Right cardiac atrium (tissue), 5 donors: ENCODE measurements around the gene SLC66A2. TPM values are rescaled to one million over a fixed set of nuclear protein-coding genes. Genes with fewer than 3 reads are reported as not detected.
"Not testable (repeated sequence)": the region's sequence is repeated elsewhere in the genome, so short reads cannot be mapped to it uniquely, and the experiment has no call there.

Experiments
- ATAC-seq, 2 donors: fragments of 200-7000 bp; cut with Tn5 transposase; one replicate each; pipeline versions ENCODE4 v1.8.0 to v1.9.1; 2020; ENCODE audit warnings: moderate library complexity in 2 of 2, mild to moderate bottlenecking in 1 of 2
- DNase-seq, 3 donors: peaks; one replicate each; pipeline ENCODE4 v3.0.0-alpha.2; 2020
- H3K27ac ChIP-seq: one replicate; pipeline ENCODE4 v1.5.1; 2013; ENCODE audit warnings: mild to moderate bottlenecking, low read length, control low read depth, moderate library complexity
- H3K27me3 ChIP-seq: one replicate; pipeline ENCODE4 v1.6.1; 2013; ENCODE audit not compliant: control insufficient read depth, insufficient read depth
- H3K4me1 ChIP-seq: one replicate; pipeline ENCODE4 v1.6.1; 2013; ENCODE audit warnings: low read length; ENCODE audit not compliant: control insufficient read depth, insufficient read depth
- H3K4me3 ChIP-seq: one replicate; pipeline ENCODE4 v1.5.1; 2013; ENCODE audit warnings: low read length, control low read depth
- H3K9me3 ChIP-seq: one replicate; pipeline ENCODE4 v1.6.1; 2013; ENCODE audit warnings: low read length; ENCODE audit not compliant: control insufficient read depth
- WGBS: extraction: QIAGEN DNeasy Blood & Tissue Kit; methylation state at CpG from one replicate; pipeline ENCODE4 v1.1.7; 2013; 5-methylcytosine and 5-hydroxymethylcytosine counted together
- intact Hi-C, 4 donors: fragments of 100-400 bp; cut with DNase I; formaldehyde crosslinking; loops; one replicate each; pipeline versions ENCODE4 v1.11.0 to v1.14.0; 2022 to 2023
- polyA plus RNA-seq: library from polyadenylated mRNA; stranded (reverse); fragments of 200-250 nt; gene quantifications from one replicate; pipeline ENCODE4 v1.2.3, GENCODE V29; 2013
- total RNA-seq, 4 donors: library from RNA; stranded (reverse); fragmentation: NEBNext Ultra II Directional; extraction: Animal tissue kit (Norgen Biotek cat#: 25700); gene quantifications; one replicate each; pipeline ENCODE4 v1.2.1, GENCODE V29; 2021
- donor health status: healthy with polysubstance abuse.
- donor health status: DM: no; HTN: yes; CAD: no.
- donor health status: DM: no; HTN: no; CAD: no.
- donor health status: DM: no; HTN: yes; CAD: no; lungs with severe emphysema.
- donor health status: DM: yes; HTN: yes; CAD: no.

SLC66A2 gene
- total and polyA plus RNA-seq, 5 donors = 24.7 to 40.0 (median 27.0) TPM

DNA sequence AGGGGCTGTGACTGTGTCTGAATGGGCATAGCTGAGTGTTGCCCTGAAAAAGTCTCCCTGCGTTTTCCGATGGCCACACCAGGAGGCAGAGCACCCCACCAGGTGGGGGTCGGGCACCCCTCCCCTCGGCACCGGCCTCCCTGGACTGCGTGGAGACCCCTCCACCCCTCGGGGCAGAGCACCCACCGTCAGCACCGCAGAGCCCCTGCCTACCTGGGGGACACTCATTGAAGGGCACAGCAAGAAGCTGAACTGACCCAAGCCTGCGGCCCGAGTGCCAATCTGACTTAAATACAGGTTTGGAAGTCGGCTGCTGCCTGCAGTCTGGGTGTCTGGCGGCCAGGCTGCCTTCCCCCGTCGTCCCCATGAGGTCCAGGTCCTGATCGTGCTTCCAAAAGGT, 83.8 kb downstream of the SLC66A2 start:
- WGBS = 79% methylated on average over 16 of the region's 16 CpGs
- no peaks in the 10 kb centered on the region for H3K4me1 ChIP-seq
- no peaks in the 10 kb centered on the region for H3K27me3 ChIP-seq
- H3K27ac ChIP-seq = no peak overlapping the region
- H3K9me3 ChIP-seq = no peaks in the 10 kb centered on the region
- intact Hi-C loops = no loop called here
- H3K4me3 ChIP-seq = no peak overlapping the region
- no peak for DNase-seq
- ATAC-seq = peak in 1 of 2 donors; percentile 18

GRCh38 chr18:79866889-79867574, 84.4 kb downstream of the SLC66A2 start:
- H3K9me3 ChIP-seq = no peaks in the 10 kb centered on the region
- 88% methylated on average over 20 of the region's 20 CpGs for WGBS
- no peaks in the 10 kb centered on the region for H3K27me3 ChIP-seq
- H3K4me3 ChIP-seq = no peak overlapping the region
- ATAC-seq = no peak
- DNase-seq = no peak
- intact Hi-C loops = no loop called here
- no peaks in the 10 kb centered on the region for H3K4me1 ChIP-seq
- no peak overlapping the region for H3K27ac ChIP-seq

DNA sequence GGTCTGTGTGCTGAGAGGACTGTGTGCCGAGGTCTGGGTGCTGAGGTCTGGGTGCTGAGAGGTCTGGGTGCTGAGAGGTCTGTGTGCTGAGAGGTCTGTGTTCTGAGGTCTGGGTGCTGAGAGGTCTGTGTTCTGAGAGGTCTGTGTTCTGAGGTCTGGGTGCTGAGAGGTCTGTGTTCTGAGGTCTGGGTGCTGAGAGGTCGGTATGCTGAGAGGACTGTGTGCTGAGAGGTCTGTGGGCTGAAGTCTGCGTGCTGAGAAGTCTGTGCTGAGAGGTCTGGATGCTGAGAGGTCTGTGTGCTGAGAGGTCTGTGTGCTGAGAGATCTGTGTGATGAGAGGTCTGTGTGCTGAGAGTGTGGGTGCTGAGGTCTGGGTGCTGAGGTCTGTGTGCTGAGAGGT, 85.5 kb downstream of the SLC66A2 start:
- DNase-seq, H3K4me1 ChIP-seq, H3K4me3 ChIP-seq, H3K9me3 ChIP-seq, H3K27ac ChIP-seq, ATAC-seq, H3K27me3 ChIP-seq, intact Hi-C loops: not testable (repeated sequence)
- WGBS = 45% methylated on average over 3 of the region's 3 CpGs

DNA sequence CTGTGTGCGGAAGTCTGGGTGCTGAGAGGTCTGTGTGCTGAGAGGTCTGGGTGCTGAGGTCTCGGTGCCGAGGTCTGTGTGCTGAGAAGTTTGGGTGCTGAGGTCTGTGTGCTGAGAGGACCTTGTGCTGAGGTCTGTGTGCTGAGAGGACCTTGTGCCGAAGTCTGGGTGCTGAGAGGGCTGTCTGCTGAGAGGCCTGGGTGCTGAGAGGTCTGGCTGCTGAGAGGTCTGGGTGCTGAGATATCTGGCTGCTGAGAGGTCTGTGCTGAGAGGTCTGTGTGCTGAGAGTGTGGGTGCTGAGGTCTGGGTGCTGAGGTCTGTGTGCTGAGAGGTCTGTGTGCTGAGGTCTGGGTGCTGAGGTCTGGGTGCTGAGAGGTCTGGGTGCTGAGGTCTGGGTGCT, 86.5 kb downstream of the SLC66A2 start:
- H3K4me3 ChIP-seq, H3K9me3 ChIP-seq, H3K27ac ChIP-seq, DNase-seq, ATAC-seq, H3K4me1 ChIP-seq, intact Hi-C loops, H3K27me3 ChIP-seq: not testable (repeated sequence)
- WGBS = 86% methylated on average over 4 of the region's 4 CpGs

- intact Hi-C loops = no loop called here
- Histone ChIP-seq H3K9me3 (no peaks in the 10 kb centered on the region), H3K4me3 (no peak overlapping the region), H3K27me3 (no peaks in the 10 kb centered on the region), H3K27ac (no peak overlapping the region), H3K4me1 (no peaks in the 10 kb centered on the region)
- ATAC-seq (no peak), DNase-seq (no peak)
- 70% methylated on average over 74 of the region's 74 CpGs for WGBS
Observed at GRCh38 chr18:79864006-79864725, 87.3 kb downstream of the SLC66A2 start.

DNA sequence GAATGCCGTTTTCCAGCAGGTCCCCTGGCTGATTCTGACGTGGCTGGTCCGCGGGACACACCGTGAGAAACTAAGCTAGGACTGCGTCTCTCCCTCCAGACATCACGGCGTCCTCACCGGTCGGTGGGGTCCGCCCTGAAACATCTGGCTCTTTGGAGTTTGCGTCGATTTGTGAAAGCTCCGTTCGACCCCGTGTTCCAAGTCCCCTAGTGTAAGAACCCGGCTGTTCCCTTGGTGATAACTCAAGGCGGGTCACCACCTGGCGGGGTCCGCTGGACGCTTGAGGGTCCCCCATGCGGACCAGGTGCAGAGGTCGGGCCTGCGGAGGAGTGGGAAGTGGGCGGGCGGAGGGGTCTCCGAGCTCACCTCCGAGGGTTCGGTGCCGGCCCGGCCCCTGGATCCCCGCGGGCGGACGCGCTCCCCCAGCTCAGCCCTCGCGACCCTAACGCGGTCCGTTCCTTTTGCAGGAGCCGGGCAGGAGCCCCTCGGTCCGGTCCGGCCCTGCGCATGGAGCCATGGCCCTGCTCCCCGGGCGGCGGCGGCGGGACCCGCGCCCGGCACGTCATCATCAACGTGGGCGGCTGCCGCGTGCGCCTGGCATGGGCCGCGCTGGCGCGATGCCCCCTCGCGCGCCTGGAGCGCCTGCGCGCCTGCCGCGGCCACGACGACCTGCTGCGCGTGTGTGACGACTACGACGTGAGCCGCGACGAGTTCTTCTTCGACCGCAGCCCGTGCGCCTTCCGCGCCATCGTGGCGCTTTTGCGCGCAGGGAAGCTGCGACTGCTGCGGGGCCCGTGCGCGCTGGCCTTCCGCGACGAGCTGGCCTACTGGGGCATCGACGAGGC, 88.1 kb downstream of the SLC66A2 start:
- no peak overlapping the region for H3K27ac ChIP-seq
- ATAC-seq (no peak), DNase-seq (peak in 1 of 3 donors; percentile 42)
- H3K4me1 ChIP-seq = no peaks in the 10 kb centered on the region
- intact Hi-C loops = no loop called here
- no peaks in the 10 kb centered on the region for H3K27me3 ChIP-seq
- H3K9me3 ChIP-seq = no peaks in the 10 kb centered on the region
- H3K4me3 ChIP-seq = no peak overlapping the region
- 63% methylated on average over 102 of the region's 102 CpGs for WGBS

- no peaks in the 10 kb centered on the region for H3K27me3 ChIP-seq
- no peak overlapping the region for H3K4me3 ChIP-seq
- intact Hi-C loops = no loop called here
- no peak overlapping the region for H3K27ac ChIP-seq
- DNase-seq = no peak
- WGBS = 92% methylated on average over 15 of the region's 15 CpGs
- no peaks in the 10 kb centered on the region for H3K9me3 ChIP-seq
- no peaks in the 10 kb centered on the region for H3K4me1 ChIP-seq
- ATAC-seq = no peak
Observed at GRCh38 chr18:79862562-79862961, 88.9 kb downstream of the SLC66A2 start.

GRCh38 chr18:79861687-79862086, 89.8 kb downstream of the SLC66A2 start:
- no peaks in the 10 kb centered on the region for H3K4me1 ChIP-seq
- WGBS = 75% methylated on average over 2 of the region's 2 CpGs
- no peak for ATAC-seq
- no peak for DNase-seq
- no peak overlapping the region for H3K4me3 ChIP-seq
- no peak overlapping the region for H3K27ac ChIP-seq
- no peaks in the 10 kb centered on the region for H3K27me3 ChIP-seq
- no peaks in the 10 kb centered on the region for H3K9me3 ChIP-seq
- intact Hi-C loops = no loop called here

DNA sequence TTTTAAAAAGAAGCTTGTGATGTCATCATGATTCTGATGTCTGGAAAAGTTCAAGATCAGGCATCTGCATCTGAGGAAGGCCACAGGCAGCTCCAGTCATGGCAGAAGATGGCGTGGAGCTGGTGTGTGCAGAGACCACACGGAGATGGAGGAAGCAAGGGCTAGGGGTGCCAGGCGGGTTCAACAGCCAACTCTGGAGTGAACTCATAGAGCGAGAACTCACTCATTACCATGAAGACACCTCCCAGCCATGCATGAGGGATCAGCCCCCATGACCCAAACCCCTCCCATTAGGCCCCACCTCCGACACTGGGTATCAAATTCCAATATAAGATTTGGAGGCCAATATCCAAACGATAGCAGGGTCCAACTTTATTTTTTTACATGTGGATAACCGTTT, 92.1 kb downstream of the SLC66A2 start:
- WGBS = 81% methylated on average over 7 of the region's 7 CpGs
- H3K27ac ChIP-seq = no peak overlapping the region
- no peaks in the 10 kb centered on the region for H3K27me3 ChIP-seq
- intact Hi-C loops = no loop called here
- ATAC-seq (no peak), DNase-seq (no peak)
- H3K9me3 ChIP-seq = no peaks in the 10 kb centered on the region
- no peak overlapping the region for H3K4me3 ChIP-seq
- H3K4me1 ChIP-seq = no peaks in the 10 kb centered on the region

GRCh38 chr18:79857082-79857671, 94.3 kb downstream of the SLC66A2 start:
- no peak for DNase-seq
- intact Hi-C loops = no loop called here
- ATAC-seq = peak; percentile 61
- no peaks in the 10 kb centered on the region for H3K27me3 ChIP-seq
- H3K9me3 ChIP-seq = no peaks in the 10 kb centered on the region
- H3K4me1 ChIP-seq = no peaks in the 10 kb centered on the region
- H3K4me3 ChIP-seq = no peak overlapping the region
- H3K27ac ChIP-seq = no peak overlapping the region
- WGBS = 41% methylated on average over 14 of the region's 14 CpGs
